ENCODE data around the gene ARPP21. TPM values are rescaled to one million over a fixed set of nuclear protein-coding genes. Genes with fewer than 3 reads are reported as not detected.
A peak's percentile ranks its signal among the peaks of the same experiment; 100 is the strongest.

ARPP21 gene
- polyA plus RNA-seq, 3 donors: not detected

GRCh38 chr3:35745802-35746484 lies 106.6 kb downstream of the ARPP21 start:
- peaks cover 7 to 8% of the 10 kb centered on the region in 2 donors for H3K4me1 ChIP-seq (ENCODE audit: control insufficient read depth in 1 of 2, insufficient read depth in 2 of 2, low read length in 2 of 2)
- H3K36me3 ChIP-seq (replicated peaks in 1 of 2; ENCODE audit: control insufficient read depth in 1 of 2, insufficient read depth in 2 of 2, low read length in 2 of 2): no peaks in the 10 kb centered on the region
- no peaks in the 10 kb centered on the region for H3K9me3 ChIP-seq (replicated peaks in 1 of 2; ENCODE audit: control insufficient read depth in 1 of 2, insufficient read depth in 1 of 2, low read length in 2 of 2)
- no CpG with 5 or more reads among the region's 2 CpGs for WGBS (ENCODE audit: insufficient coverage)
- H3K27ac Mint-ChIP-seq: no peak overlapping the region
- H3K36me3 Mint-ChIP-seq: no peaks in the 10 kb centered on the region
- no peak overlapping the region for H3K4me3 ChIP-seq (replicated peaks in 1 of 3; ENCODE audit: low read depth in 2 of 3, low read length in 3 of 3)
- H3K9me3 Mint-ChIP-seq: peaks cover 0 to 11% (median 5%) of the 10 kb centered on the region in 7 donors
- TF ChIP-seq CTCF (IDR thresholded peaks at IDR 0.05): no peak
- H3K4me2 ChIP-seq (replicated peaks; ENCODE audit: extremely low read depth, low read length, poor library complexity, severe bottlenecking): no peak overlapping the region
- no peak for DNase-seq
- intact Hi-C loops (cut with micrococcal nuclease): no loop called here
- peaks cover 0 to 3% (median 2%) of the 10 kb centered on the region in 3 donors for H3K27me3 Mint-ChIP-seq (ENCODE audit: low read depth in 3 of 3)
- no peaks in the 10 kb centered on the region for H3K79me2 ChIP-seq (ENCODE audit: insufficient read depth, low read length)
- H3K9ac ChIP-seq (ENCODE audit: insufficient read depth, low read length, poor library complexity, severe bottlenecking): no peak overlapping the region
- no peak overlapping the region for H3K4me3 Mint-ChIP-seq
- no peaks in the 10 kb centered on the region for H3K27me3 ChIP-seq (ENCODE audit: control insufficient read depth in 2 of 2, insufficient read depth in 2 of 2, low read length in 2 of 2)
- H3K4me1 Mint-ChIP-seq: no peaks in the 10 kb centered on the region
- H2AFZ ChIP-seq (ENCODE audit: insufficient read depth, low read depth, low read length, poor library complexity, severe bottlenecking): no peak overlapping the region
- no peaks in the 10 kb centered on the region for H4K20me1 ChIP-seq (ENCODE audit: insufficient read depth, low read length)
- H3K27ac ChIP-seq (ENCODE audit: low read depth in 1 of 2, low read length in 2 of 2): peak overlapping the region in 1 of 2 donors; percentile 12

- Mint-ChIP-seq H3K27me3 (ENCODE audit: low read depth in 3 of 3) (peaks cover 0 to 3% (median 2%) of the 10 kb centered on the region in 3 donors), H3K4me1 (no peaks in the 10 kb centered on the region), H3K4me3 (no peak overlapping the region), H3K9me3 (peaks cover 0 to 11% (median 5%) of the 10 kb centered on the region in 7 donors), H3K36me3 (no peaks in the 10 kb centered on the region), H3K27ac (no peak overlapping the region)
- intact Hi-C loops (cut with micrococcal nuclease): no loop called here
- Histone ChIP-seq H3K4me2 (replicated peaks; ENCODE audit: extremely low read depth, low read length, poor library complexity, severe bottlenecking) (no peak overlapping the region), H4K20me1 (ENCODE audit: insufficient read depth, low read length) (no peaks in the 10 kb centered on the region), H3K9me3 (replicated peaks in 1 of 2; ENCODE audit: control insufficient read depth in 1 of 2, insufficient read depth in 1 of 2, low read length in 2 of 2) (no peaks in the 10 kb centered on the region), H3K9ac (ENCODE audit: insufficient read depth, low read length, poor library complexity, severe bottlenecking) (no peak overlapping the region), H3K4me1 (ENCODE audit: control insufficient read depth in 1 of 2, insufficient read depth in 2 of 2, low read length in 2 of 2) (peaks cover 7 to 8% of the 10 kb centered on the region in 2 donors), H3K79me2 (ENCODE audit: insufficient read depth, low read length) (no peaks in the 10 kb centered on the region), H3K36me3 (replicated peaks in 1 of 2; ENCODE audit: control insufficient read depth in 1 of 2, insufficient read depth in 2 of 2, low read length in 2 of 2) (no peaks in the 10 kb centered on the region), H3K27me3 (ENCODE audit: control insufficient read depth in 2 of 2, insufficient read depth in 2 of 2, low read length in 2 of 2) (no peaks in the 10 kb centered on the region), H2AFZ (ENCODE audit: insufficient read depth, low read depth, low read length, poor library complexity, severe bottlenecking) (no peak overlapping the region), H3K27ac (ENCODE audit: low read depth in 1 of 2, low read length in 2 of 2) (no peak overlapping the region), H3K4me3 (replicated peaks in 1 of 3; ENCODE audit: low read depth in 2 of 3, low read length in 3 of 3) (no peak overlapping the region)
- no peak for TF ChIP-seq CTCF (IDR thresholded peaks at IDR 0.05)
- WGBS (ENCODE audit: insufficient coverage): no CpG with 5 or more reads among the region's 2 CpGs
- no peak for DNase-seq
These were observed 107.2 kb downstream of the ARPP21 start for GRCh38 chr3:35746492-35746891.
